Activated CD8-positive, alpha-beta memory T cell treated with anti-CD3 and anti-CD28 coated beads, Interleukin-2, amount 50 U/mL, for 1 hour (primary cell): ENCODE results near the gene RSKR.
"Not testable (repeated sequence)": the region's sequence is repeated elsewhere in the genome, so short reads cannot be mapped to it uniquely, and the experiment has no call there.

Experiments used
- DNase-seq: peaks from one replicate; pipeline ENCODE4 v3.0.0-alpha.2; 2020; ENCODE audit errors: extremely low read depth

Gene RSKR, protein sequence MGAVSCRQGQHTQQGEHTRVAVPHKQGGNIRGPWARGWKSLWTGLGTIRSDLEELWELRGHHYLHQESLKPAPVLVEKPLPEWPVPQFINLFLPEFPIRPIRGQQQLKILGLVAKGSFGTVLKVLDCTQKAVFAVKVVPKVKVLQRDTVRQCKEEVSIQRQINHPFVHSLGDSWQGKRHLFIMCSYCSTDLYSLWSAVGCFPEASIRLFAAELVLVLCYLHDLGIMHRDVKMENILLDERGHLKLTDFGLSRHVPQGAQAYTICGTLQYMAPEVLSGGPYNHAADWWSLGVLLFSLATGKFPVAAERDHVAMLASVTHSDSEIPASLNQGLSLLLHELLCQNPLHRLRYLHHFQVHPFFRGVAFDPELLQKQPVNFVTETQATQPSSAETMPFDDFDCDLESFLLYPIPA

DNA sequence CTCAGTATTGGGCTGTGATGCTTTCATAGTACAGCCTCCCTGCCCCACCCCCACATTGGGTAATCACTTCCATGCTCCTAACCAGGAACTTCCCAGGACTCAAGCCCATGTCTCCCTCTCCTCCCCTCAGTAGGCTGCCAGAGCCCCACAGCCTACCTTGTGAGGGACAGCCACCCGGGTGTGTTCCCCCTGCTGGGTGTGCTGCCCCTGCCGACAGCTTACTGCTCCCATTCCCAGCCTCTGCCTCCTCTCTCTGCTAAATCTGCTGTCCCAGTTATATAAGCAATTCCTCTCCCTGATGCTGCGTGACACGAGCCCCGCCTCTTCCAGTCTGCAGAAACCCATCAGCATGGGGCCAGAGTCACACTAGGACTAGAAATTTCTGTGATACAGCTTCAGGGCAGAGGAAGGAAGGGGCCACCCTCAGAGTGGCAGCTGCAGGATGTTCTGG, at the start of gene RSKR:
TSS of gene RSKR (minus strand) at position 255 of the 451 bp plus-strand sequence. CDS start at position 231, 24 bp downstream.
- DNase-seq: no peak

DNA sequence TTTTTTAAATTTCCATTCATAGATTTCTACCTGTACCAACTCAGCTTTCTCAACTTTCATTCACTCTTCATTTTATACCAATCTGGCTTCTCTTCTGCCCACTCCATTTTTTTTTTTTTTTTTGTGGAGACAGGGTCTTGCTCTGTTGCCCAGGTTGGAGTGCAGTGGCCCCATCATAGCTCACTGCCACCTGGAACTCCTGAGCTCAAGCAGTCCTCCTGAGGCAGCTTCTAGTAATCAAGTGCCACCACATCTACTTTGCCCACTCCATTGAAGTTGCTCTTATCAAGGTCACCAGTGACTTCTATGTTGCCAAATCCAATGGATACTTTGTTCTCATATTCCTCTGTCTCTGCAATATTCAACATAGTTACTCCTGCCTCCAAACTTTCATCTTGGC, 49.7 kb upstream of the RSKR start:
- DNase-seq: no peak

DNA sequence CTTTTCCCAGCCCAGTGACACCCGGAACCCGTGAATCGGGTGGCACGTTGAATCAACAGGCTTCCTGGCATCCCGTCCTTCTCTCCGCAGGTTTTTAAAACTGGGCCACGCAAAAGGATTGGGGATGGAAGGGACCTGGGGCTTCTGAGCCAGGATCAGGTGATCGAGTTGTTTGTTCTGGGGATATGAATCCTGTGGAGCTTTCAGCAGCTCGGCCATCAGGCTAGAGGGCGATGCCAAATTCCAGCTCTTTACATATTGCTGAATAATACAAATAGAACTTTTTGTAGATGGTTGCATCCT, 48.5 kb upstream of the RSKR start:
- no peak for DNase-seq

DNA sequence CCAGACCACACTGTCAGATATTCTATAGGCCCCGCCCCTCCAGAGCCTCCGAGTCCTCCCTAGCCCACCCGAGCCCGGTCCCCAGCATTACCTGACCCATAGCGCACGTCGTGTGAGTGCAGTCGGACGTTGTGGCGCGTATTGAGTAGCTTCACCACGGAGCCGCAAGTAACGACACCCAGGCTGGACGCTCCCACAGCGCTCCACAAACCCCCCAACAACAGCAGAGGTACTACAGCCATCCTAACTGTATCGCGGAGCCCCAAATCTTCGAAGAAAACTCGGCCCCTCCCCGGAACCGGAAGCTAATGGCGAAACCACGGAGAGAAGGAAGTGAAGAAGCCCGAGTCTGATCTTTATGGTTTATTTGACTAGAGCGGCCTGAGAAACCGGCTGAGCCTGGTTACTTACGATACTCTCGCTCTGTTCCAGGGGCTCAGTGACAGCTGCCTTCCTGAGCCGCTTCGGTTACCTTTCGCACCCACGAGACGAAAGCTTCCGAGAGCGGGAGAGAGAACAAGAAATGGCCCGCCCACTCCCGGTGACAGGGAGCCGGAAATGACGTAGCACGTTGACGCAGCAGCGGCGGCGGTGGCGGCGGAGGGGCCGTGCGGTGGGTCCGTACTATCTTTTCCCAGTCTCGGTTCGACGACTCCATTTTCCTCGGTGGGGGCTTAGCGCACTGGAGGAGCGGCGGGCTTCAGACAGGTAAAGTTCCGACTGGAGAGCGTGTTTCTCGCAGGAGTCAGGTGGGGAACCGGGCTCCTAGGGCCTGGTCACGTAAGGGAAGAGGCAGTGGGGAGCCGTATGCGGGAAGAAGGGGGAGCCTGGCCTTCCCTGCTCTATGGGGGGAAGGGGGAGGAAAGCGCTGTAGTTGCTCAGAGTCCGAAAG, 47.9 kb upstream of the RSKR start, which contains the start of the genes SDF2 and SUPT6H:
TSS of gene SDF2 (minus strand) at position 272 of the 892 bp plus-strand sequence. CDS start at position 242, 30 bp downstream.
TSS of gene SUPT6H (plus strand) at position 571 of the 892 bp plus-strand sequence. CDS start 11,197 bp downstream, outside the sequence.
- peak; percentile 82 for DNase-seq

DNA sequence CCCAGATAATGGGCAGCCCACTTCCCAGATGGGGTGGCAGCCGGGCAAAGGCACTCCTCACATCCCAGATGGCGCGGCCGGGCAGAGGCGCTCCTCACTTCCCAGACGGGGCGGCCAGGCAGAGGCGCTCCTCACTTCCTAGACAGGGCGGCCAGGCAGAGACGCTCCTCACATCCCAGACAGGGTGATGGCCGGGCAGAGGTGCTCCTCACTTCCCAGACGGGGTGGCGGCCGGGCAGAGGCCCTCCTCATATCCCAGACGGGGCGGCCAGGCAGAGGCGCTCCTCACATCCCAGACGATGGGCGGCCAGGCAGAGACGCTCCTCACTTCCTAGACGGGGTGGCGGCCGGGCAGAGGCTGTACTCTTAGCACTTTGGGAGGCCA, 45.5 kb upstream of the RSKR start:
- not testable (repeated sequence) for DNase-seq

DNA sequence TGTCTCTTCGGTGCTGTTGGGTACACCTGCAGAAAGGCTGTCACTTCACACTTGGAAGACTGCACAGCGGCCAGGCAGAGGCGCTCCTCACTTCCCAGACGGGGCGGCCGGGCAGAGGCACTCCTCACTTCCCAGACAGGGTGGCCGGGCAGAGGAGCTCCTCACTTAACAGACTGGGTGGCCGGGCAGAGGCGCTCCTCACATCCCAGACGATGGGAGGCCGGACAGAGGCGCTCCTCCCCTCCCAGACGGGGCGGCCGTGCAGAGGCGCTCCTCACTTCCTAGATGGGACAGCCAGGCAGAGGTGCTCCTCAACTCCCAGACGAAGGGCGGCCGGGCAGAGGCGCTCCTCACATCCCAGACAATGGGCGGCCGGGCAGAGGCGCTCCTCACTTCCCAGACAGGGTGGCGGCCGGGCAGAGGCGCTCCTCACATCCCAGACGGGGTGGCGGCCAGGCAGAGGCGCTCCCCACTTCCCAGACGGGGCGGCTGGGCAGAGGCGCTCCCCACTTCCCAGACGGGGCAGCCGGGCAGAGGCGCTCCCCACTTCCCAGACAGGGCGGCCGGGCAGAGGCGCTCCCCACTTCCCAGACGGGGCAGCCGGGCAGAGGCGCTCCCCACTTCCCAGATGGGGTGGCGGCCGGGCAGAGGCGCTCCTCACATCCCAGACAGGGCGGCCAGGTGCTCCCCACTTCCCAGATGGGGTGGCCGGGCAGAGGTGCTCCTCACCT, 44.9 kb upstream of the RSKR start:
- DNase-seq: not testable (repeated sequence)

DNA sequence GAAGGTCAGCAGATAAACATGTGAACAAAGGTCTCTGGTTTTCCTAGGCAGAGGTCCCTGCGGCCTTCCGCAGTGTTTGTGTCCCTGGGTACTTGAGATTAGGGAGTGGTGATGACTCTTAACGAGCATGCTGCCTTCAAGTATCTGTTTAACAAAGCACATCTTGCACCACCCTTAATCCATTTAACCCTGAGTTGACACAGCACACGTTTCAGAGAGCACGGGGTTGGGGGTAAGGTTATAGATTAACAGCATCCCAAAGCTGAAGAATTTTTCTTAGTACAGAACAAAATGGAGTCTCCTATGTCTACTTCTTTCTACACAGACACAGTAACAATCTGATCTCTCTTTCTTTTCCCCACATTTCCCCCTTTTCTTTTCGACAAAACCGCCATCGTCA, 44.4 kb upstream of the RSKR start:
- not testable (repeated sequence) for DNase-seq

DNA sequence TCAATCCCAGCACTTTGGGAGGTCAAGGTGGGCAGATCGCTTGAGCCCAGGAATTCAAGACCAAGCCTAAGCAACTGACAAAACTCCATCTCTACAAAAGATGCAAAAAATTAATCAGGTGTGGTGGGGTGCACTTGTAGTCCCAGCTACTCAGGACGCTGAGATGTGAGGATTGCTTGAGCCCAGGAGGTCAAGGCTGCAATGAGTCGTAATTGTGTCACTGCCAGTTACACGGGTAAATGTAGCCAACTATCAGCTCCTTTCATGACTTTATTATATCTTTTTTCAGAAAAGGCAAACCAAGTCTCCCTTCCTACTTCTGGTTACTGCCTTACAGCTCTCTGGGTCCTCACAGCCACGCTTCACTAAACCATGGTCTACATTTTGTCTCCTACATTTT, 43.8 kb upstream of the RSKR start:
- DNase-seq: no peak

DNA sequence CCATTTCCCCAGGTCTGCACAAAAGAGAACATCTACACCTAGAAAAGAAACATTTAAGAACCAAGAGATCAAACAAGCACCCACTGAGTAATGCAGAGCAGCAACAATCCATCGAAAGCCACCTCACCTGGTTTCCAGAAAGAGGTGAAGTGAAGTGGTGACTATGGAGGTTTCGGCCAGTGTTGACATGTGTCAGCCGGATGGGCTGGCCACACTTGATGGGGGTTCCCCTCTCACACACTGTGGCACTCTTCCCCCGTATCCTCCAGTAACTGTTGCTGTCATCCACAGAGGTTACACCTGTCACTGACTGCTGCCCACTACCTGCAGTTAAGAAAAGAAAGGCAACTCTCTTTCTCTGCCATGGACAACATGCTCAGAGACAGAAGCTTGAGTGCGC, 41.2 kb upstream of the RSKR start:
- DNase-seq: no peak

DNA sequence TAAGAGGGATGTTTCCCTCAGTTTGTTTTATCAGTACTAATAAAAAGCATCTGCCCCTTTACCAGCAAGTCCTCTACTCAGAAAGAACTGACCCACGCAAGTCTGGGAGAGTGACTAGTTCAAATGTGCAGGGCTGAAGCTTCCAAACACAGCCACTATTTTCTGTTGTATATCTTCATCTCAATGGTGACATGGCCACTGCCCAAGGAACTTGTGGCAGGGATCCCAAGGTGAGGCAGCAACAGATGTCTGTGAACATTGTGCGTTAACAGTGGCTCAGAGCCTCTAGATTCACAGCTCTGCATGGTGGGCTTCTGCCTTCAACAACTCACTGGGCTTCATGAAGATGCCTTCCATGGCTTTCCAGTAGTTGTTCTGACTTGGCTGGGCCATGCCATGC, 34.7 kb upstream of the RSKR start:
- DNase-seq: no peak

DNA sequence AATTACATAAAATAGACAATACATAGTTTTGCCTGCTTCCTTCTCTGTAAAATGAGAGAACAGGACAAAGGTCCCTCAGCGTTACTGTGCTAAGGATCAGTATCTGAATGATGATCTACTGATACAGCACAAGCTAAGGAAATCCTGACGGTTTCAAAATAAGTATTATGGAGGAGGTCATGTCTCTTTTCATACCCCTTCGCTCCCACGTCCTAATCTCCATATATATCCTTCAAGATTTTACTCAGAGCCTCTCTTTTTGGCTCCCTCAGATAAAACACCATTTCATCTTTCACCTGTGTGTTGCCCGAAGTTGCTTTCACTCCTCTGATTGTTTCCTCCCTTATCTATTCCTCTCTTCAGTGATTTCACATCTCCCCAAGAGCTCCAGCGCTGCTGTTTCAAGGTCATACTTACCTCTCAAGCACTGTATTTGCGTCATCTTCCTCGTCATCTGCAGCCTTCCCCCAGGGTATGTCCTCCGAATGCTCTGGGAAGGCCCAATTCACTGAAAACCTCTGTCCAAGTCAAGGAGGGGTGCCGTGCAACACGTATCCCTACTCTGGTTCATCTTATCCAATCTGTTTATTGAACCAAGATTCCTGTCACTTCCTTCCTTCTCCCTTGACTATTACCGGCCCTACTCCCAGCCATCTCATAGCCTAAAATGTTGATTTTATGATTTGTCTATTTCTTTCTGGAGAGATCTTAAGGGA, 32.2 kb upstream of the RSKR start:
- DNase-seq: no peak

DNA sequence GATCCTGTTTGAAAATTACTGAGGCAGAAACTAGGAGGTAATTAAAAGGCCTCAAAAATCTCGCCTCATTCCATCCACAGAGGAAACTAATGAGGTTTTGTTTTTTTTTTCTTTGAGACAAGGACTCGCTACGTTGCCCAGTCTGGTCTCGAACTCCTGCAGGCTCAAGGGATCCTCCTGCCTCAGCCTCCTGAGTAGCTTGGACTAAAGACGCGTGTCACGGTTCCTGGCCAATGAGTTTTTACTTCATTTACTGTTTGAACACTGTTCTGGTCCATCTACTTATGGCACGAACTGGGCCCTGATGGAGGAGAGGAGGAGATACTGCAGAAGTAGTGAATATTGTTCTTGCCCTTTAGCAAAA, 31.6 kb upstream of the RSKR start:
- DNase-seq: no peak

DNA sequence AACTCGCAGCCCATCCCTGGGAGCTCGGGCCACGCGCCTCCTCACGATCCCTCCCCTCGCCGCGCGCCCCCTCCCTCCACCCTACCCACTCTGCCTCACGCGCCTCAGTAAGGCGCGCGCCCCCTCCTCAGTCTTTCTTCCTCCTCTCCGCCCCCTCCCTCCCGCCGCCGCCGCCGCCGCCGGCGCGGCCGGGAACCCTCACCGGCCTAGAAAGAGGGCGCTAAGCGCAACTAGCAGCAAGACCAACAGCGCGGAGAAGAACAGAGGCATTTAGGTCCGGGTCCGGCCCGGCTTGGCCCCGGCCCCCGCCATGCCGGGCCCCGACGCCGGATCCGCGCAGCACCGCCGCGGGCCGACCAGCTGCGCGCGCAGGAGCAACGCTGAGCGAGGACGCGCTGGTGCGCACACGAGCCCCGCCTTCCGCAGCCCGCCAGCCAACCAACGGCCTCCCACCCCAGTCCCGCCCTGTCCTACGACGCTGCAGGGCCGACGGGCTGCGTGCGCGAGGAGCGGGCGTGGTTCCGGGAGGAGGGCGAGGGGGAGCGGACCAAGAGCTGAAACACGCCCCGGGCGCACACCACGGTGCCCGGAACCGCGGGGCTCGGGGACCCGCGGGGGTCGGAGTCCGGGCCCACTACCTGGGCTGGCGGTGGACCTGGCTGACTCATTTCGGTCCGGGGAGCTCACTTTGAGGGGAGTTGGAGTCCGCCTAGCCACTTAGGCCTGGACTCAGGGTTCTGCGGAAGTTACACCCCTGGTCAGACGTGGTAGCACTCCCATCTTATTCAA, 31.0 kb upstream of the RSKR start, which contains the start of gene BLTP2:
TSS of gene BLTP2 (minus strand) at position 372 of the 789 bp plus-strand sequence. CDS start at position 270, 102 bp downstream.
- DNase-seq: peak; percentile 82

DNA sequence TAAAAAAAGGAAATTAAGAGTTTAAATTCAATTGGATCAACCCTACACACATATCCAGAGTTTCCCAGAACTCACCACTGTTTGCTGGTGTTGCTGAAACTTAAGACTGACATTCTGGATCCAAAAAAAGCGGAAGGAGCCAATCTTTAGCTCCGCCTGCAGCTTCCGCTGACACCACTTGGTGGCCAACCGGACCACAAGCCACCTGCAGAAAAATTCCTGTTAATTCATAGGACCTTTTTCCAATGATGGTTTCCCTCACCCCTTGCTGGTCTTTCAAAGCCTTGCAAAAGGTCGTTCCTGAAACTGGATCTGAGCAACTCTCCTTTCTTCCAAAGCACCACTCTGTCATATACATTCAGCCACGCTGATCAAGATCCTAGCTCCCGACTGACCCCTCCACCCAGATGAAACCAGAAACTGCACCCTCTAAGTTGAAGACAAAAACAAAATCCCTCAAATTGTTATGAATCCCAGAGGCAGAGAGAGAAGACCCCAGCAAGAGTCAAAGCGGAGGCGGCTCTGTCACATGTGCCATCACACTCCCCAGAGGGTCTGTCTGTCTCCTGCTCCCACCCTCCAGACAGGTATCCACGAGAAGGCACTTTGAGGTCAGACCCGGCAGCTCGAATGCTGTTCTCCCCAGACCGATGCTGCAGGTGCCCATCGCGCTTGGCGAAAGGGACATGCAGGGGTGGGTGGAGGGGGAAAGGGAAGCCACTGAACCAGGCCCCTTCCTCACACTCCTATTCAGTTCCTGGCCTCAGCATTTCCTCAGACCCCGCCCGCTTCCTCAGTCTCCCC, 30.2 kb upstream of the RSKR start:
- DNase-seq: no peak

DNA sequence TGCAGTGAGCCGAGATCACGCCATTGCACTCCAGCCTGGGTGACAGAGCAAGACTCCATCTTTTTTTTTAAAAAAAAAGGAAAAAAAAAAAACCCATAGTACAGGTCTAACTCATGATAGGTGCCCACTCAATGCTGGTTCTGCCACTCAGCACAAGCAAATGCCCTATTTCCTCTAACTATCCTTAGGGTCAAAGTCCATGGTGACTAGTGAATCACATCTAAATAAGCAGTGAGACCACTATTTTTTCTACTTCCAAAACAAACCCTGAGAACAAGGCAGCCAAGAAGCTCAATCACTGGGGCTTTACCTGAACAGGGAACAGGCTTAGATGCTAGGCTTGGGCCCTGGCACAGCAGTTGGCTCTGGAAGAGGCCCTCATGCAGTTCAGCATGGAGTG, 27.6 kb upstream of the RSKR start:
- no peak for DNase-seq

DNA sequence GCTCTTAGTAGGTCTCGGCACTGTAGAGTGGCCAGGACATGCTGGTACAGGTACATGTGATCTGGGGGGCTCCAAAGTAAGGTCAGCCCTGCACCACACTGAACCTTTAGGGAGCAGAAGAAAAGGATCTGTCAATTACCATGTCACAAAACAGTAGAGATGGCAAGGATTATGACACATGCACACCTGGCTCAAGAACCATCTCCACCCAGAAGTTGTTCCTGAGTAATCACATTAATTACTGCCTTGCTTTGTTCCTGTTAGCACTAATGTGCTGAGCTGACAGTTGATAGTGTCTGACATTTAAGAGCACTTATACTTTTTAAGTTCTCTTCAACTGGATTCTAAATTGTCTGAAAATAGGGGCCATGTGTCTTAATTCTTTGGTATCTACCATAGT, 21.5 kb upstream of the RSKR start:
- no peak for DNase-seq

DNA sequence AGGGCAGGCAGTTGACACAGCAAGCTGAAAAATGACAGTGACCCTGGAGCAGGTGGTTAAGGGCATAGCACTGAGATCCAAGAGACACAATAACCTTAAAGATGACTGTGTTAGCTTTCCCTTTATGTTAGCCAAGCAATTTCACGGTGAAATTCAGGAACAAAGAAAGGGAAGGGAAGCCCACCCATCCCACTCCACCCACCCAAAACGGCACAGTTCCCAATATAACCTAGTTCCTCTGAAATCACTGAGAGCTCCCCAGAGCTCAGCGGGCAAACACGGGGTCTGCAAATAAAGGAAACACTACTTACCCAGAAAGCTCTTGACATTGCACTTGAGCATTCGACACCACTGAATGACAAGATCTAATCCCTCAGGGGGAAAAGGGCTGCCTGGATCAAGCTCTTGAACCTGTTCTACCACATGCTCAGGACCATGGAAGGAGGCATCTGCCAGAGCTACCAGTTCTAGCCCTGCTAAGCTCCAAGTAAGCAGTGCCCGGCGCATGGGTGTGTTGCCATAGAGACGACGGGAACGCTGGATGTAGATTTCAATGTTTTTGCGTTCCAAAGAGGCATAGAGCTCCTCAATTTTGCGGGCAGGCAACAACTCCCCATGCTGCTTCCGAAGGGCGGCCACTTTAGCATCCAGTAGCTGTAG, 20.4 kb upstream of the RSKR start:
- no peak for DNase-seq

DNA sequence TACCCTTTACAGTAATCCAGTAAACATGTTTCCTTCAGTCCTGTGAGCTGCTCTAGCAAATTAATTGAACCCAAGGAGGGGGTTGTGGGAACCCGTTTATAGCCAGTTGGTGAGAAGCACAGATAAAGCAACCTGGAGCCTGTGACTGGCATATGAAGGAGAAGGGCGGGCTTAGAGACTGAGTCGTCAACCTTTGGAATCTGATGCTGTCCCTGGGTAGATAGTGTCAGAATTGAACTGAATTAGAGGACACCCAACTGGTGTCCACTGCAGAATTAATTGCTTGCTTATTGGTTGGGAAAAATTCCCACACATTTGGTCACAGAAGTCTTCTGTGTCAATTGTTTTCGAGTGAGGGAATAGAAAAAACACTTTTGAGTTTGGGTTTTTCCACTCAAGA, 12.8 kb upstream of the RSKR start:
- no peak for DNase-seq

DNA sequence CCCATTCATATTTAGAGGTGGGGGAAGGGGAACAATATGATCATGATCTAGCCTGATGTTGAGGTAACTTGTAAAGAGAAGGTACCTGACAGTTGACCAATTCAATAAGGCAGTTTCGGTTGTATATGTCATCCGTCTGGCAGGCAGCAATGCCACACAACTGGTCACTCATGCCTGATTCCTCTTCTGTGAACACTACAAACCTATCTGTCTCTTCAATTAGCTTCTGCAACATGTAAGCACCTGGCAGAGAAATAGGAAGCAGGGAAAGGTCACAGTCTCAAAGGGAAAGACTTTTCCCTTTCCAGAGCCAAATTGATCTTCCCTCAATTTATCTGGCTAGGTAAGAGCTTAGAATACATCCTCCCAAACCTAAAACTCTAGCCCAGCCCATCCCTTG, 10.2 kb upstream of the RSKR start:
- DNase-seq: no peak
